GM04504 (cell line): Measurements from ENCODE around the gene ZFYVE19.
"Not testable (repeated sequence)": the region's sequence is repeated elsewhere in the genome, so short reads cannot be mapped to it uniquely, and the experiment has no call there.

Experiments used
- DNase-seq: peaks from one replicate; pipeline ENCODE4 v3.0.0-alpha.2; 2012; ENCODE audit warnings: low read depth

Gene ZFYVE19

DNA sequence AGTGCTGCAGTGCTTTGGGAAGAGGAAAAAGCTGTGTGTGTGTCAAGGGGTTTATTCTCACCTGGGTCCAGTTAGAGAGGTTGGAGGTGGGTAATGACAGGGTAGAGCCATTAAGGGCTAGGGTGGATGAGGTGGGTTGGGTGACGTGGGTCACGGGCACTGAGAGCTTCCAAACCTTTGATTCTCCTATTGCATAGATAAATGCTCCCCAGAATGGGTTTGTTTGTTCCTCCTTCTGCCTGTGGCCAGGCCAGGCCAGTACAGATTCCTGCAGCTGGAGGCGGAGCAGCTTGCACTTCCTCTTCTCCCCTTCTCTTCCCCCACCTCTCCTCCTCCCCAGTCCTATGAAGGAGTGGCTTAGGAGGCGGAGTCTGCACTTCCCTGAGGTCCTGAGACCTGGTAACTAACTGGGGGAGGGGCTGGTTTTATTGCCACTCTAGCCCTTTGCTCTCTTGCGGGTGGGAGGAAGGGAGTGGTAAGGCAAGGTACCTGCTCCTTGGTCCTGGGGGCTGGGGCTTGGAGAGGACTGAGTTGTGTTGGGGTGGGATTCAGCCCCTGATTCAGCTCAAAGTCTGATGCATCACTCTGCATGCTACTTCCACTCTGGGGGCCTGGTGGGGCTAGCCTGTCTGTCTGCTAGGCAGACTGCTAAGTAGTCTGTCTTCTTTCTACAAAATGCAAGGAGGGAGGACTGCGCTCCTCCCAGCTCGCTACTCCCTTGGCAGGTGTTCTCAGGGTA lies 40.5 kb downstream of the ZFYVE19 start:
- DNase-seq = no peak

- DNase-seq = no peak
Observed at GRCh38 chr15:40850576-40851112, 43.8 kb downstream of the ZFYVE19 start.

DNA sequence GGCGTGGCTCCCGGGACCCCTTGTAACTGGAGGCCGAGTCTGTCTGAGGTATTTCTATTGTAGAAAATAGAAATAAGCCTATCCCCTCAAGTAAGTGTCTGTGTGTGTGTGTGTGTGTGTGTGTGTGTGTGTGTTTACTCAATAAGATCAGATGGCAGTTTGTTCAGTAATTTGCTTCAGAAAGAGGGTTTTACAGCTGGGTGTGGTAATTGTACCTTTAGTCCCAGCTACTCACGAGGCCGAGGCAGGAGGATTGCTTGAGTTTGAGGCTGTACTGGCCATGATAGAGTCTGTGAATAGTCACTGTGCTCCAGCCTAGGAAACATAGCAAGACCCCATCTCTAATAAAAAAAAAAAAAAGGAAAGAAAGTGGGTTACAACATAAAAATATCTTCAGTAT lies 45.6 kb downstream of the ZFYVE19 start:
- DNase-seq = no peak

DNA sequence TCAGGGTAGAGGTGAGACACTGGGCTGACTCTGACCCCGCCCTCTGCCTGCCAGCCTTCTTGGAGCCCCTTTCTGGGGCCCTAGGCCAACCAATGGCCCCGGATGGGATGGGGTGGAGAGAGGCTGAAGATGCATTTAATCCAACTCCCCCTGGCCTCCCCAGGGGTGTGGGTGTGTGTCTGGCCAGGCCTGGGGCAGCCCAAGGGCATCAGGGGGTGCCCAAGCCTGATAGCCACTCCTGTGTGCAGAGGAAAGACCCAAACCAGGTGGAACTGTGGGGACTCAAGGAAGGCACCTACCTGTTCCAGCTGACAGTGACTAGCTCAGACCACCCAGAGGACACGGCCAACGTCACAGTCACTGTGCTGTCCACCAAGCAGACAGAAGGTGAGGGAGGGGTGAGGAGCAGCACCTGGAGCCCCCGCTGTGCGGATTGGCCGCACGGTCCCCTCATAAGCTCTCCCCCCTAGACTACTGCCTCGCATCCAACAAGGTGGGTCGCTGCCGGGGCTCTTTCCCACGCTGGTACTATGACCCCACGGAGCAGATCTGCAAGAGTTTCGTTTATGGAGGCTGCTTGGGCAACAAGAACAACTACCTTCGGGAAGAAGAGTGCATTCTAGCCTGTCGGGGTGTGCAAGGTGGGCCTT lies 46.5 kb downstream of the ZFYVE19 start:
- no peak for DNase-seq

DNA sequence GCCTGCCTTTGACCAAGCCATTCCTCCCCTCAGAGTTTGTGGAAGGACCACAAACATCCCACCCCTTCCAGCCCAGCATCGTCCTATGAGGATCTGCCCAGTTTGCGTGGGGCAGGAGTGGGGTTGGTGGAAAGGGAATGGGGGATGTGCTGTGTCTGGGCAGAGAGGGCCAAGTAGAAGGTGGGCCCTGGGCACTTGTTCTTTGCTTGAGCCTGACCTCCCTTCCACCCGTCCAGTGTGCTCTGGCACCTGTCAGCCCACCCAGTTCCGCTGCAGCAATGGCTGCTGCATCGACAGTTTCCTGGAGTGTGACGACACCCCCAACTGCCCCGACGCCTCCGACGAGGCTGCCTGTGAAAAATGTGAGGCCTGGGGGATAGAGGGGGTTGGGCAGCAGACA lies 47.3 kb downstream of the ZFYVE19 start:
- DNase-seq = no peak

GRCh38 chr15:40855706-40856234 lies 48.9 kb downstream of the ZFYVE19 start:
- no peak for DNase-seq

DNA sequence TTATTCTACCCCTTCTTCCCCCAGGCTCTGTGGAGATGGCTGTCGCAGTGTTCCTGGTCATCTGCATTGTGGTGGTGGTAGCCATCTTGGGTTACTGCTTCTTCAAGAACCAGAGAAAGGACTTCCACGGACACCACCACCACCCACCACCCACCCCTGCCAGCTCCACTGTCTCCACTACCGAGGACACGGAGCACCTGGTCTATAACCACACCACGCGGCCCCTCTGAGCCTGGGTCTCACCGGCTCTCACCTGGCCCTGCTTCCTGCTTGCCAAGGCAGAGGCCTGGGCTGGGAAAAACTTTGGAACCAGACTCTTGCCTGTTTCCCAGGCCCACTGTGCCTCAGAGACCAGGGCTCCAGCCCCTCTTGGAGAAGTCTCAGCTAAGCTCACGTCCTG lies 49.9 kb downstream of the ZFYVE19 start:
- DNase-seq = no peak

GRCh38 chr15:40857601-40858341 lies 50.9 kb downstream of the ZFYVE19 start:
- peak; percentile 30 for DNase-seq

DNA sequence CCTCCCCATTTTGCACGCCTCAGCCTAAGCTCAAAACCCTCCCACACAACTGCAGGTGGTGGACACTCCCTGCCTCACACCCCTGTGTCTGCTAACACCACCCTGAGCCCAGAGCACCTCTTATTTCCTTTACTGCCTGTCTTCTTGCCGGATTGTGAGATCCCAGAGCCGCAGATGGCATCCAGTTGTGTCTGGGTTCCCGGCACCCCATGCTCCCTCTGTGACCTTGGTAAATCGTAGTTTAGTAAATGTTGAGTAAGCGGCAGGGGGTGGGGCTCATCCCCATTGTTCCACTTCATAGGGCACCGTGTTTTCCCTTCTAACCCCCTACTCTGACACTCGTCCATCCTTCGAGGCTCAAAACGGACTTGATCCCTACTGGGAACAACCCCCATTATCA lies 51.8 kb downstream of the ZFYVE19 start:
- no peak for DNase-seq

GRCh38 chr15:40859206-40859851 lies 52.4 kb downstream of the ZFYVE19 start:
- peak; percentile 38 for DNase-seq

DNA sequence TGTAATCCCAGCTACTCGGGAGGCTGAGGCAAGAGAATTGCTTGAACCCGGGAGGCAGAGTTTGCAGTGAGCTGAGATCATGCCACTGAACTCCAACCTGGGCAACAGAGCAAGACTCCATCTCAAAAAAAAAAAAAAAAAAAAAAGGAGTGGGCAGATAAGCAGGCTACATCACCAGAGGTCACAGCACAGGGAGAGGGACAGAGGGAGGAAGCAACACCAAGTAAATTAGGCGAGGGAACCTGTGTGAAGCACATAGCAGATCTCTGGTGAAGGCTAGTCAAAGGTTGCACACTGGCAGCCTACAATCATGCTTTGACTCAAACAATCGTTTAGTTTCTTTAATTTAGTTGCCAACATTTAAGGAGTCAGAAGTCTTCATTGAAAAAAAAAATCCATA lies 54.3 kb downstream of the ZFYVE19 start:
- DNase-seq = not testable (repeated sequence)

GRCh38 chr15:40863660-40864270 lies 56.9 kb downstream of the ZFYVE19 start:
- no peak for DNase-seq
